ENCODE results near the gene GTF2F1. TPM values are rescaled to one million over a fixed set of nuclear protein-coding genes. Genes with fewer than 3 reads are reported as not detected.

Gene GTF2F1
- total and polyA plus RNA-seq, 9 of the 15 experiments (the other 6 are each of a cell fraction or from before 2014, with no cell fraction given) = 4.7 to 75.4 (median 68.4) TPM

- TF ChIP-seq RBM17 (IDR thresholded peaks at IDR 0.05; ENCODE audit: borderline replicate concordance, low read depth, low read length) (no peak), CHAMP1 (IDR thresholded peaks at IDR 0.05) (no peak), POLR3G (IDR thresholded peaks at IDR 0.05; ENCODE audit: extremely low read depth, insufficient read length, insufficient replicate concordance) (no peak), IRF1 (CRISPR knock-in tag; IDR thresholded peaks at IDR 0.05; ENCODE audit: borderline replicate concordance) (peak; percentile 73; the same call in 1 of the 2 replicates), HBP1 (CRISPR knock-in tag; IDR thresholded peaks at IDR 0.05) (0 out of 2 replicates have a peak, but pooled peaks have one; percentile 57), ZNF232 (CRISPR knock-in tag; IDR thresholded peaks at IDR 0.05) (peak; percentile 95), ZNF444 (CRISPR knock-in tag; IDR thresholded peaks at IDR 0.05) (peak; percentile 45; the same call in 1 of the 2 replicates)
Observed at GRCh38 chr19:6424939-6425731, 32.2 kb upstream of the GTF2F1 start (continued).

Measured in K562 (cell line).